PC-9 (cell line): ENCODE measurements around the gene SERPINE2. TPM values are rescaled to one million over a fixed set of nuclear protein-coding genes. Genes with fewer than 3 reads are reported as not detected.

Experiments
- BruUV-seq: library from RNA; stranded (reverse); fragments of 400-500 nt; replicated peaks from 2 replicates; lab custom pipeline; 2021; lab: Mats Ljungman, UMichigan
- CTCF ChIA-PET: fragments of 300-600 bp; sonication (Branson Sonifier 250); formaldehyde crosslinking; loops from one replicate; lab custom pipeline; 2022; ENCODE audit warnings: antibody characterized with exemption; lab: Charles Lee
- POLR2A ChIA-PET: fragments of 300-600 bp; sonication (Branson Sonifier 250); formaldehyde crosslinking; loops from one replicate; lab custom pipeline; 2022; ENCODE audit warnings: antibody characterized with exemption; ENCODE audit not compliant: unreplicated experiment; lab: Charles Lee
- DNase-seq, 2 experiments: peaks; one replicate each; pipeline versions ENCODE4 v3.0.0 to v3.0.0-alpha.2; 2015 to 2022; ENCODE audit warnings: mixed read lengths in 1 of 2
- H2AFZ ChIP-seq: fragments of 200-600 bp; sonication (generic); 2 replicates; pipeline ENCODE4 v1.8.1; 2017; ENCODE audit warnings: antibody characterized with exemption
- H3F3A ChIP-seq: fragments of 200-600 bp; sonication (generic); 2 replicates; pipeline ENCODE4 v1.8.1; 2017; ENCODE audit warnings: antibody characterized with exemption, mild to moderate bottlenecking, low read depth; ENCODE audit not compliant: insufficient read depth
- H3K27ac ChIP-seq: fragments of 200-600 bp; sonication (generic); 2 replicates; pipeline ENCODE4 v1.6.1; 2016; ENCODE audit warnings: mixed run types
- H3K27me3 ChIP-seq: fragments of 200-600 bp; sonication (generic); 2 replicates; pipeline ENCODE4 v1.6.1; 2016; ENCODE audit warnings: low read depth, mixed run types; ENCODE audit not compliant: insufficient read depth
- H3K36me3 ChIP-seq: fragments of 200-600 bp; sonication (generic); 2 replicates; pipeline ENCODE4 v1.6.1; 2016; ENCODE audit warnings: low read depth, mixed run types
- H3K4me1 ChIP-seq: fragments of 200-600 bp; sonication (generic); replicated peaks from 2 replicates; pipeline ENCODE4 v1.6.1; 2016; ENCODE audit warnings: mixed run types; ENCODE audit not compliant: insufficient read depth
- H3K4me2 ChIP-seq: fragments of 200-600 bp; sonication (generic); 2 replicates; pipeline ENCODE4 v1.6.1; 2017; ENCODE audit warnings: mixed run types
- H3K4me3 ChIP-seq: fragments of 200-600 bp; sonication (generic); 2 replicates; pipeline ENCODE4 v1.6.1; 2016; ENCODE audit warnings: mixed run types
- H3K79me2 ChIP-seq: fragments of 200-600 bp; sonication (generic); 2 replicates; pipeline ENCODE4 v1.6.1; 2017; ENCODE audit warnings: low read depth, mixed run types
- H3K9me2 ChIP-seq: fragments of 200-600 bp; sonication (generic); 2 replicates; pipeline ENCODE4 v1.8.1; 2017; ENCODE audit warnings: mild to moderate bottlenecking; ENCODE audit not compliant: insufficient read depth
- H3K9me3 ChIP-seq: fragments of 200-600 bp; sonication (generic); 2 replicates; pipeline ENCODE4 v1.8.1; 2016; ENCODE audit warnings: low read depth; ENCODE audit not compliant: insufficient read depth
- H4K20me1 ChIP-seq: fragments of 200-600 bp; sonication (generic); 2 replicates; pipeline ENCODE4 v1.8.1; 2017; ENCODE audit not compliant: insufficient read depth
- EZH2 ChIP-seq: fragments of 200-600 bp; sonication (generic); IDR thresholded peaks from 2 replicates; pipeline ENCODE4 v1.8.0; 2017; ENCODE audit warnings: antibody characterized with exemption, low read depth
- intact Hi-C: fragments of 100-400 bp; cut with micrococcal nuclease; formaldehyde crosslinking; loops from one replicate; pipeline ENCODE4 v1.10.0; 2022; ENCODE audit not compliant: unreplicated experiment
- total RNA-seq: library from RNA; stranded (reverse); gene quantifications from 2 replicates; pipeline ENCODE4 v1.2.3, GENCODE V29; 2021
- TF ChIP-seq, protein P1 (sequence below): fragments of 200-600 bp; sonication (generic); conservative IDR thresholded peaks from 2 replicates; pipeline ENCODE4 v1.6.1; 2017; ENCODE audit warnings: mixed run types, antibody characterized with exemption, mild to moderate bottlenecking, moderate library complexity

SERPINE2 gene
- total RNA-seq, 1 experiment from 2014 or later, result 110 TPM

DNA sequence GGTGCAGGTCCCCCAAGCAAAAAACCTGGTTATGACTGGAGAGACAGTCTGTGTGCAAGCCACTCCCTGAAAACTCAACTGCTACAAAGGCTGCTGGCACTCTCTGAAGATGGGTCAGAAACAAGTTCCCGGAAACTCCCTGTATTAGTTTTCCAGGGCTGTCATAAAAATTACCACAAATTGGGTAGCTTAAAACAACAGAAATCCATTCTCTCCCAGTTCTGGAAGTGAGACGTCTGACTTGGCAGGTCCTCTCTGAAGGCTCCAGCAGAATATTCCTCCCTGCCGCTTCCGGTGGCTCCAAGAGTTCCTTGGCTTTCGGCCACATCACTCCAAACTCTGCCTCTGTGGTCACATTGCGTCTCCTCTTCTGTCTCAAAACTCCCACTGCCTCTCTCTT, 30.1 kb upstream of the SERPINE2 start:
- BruUV-seq, result no TSS peak
- H3K4me2 ChIP-seq, result no peak overlapping the region
- intact Hi-C loops, result no loop called here
- ChIA-PET CTCF (no interaction called here), POLR2A (no interaction called here)
- H3F3A ChIP-seq, result no peaks in the 10 kb centered on the region
- no peaks in the 10 kb centered on the region for H4K20me1 ChIP-seq
- TF ChIP-seq, protein P1, sequence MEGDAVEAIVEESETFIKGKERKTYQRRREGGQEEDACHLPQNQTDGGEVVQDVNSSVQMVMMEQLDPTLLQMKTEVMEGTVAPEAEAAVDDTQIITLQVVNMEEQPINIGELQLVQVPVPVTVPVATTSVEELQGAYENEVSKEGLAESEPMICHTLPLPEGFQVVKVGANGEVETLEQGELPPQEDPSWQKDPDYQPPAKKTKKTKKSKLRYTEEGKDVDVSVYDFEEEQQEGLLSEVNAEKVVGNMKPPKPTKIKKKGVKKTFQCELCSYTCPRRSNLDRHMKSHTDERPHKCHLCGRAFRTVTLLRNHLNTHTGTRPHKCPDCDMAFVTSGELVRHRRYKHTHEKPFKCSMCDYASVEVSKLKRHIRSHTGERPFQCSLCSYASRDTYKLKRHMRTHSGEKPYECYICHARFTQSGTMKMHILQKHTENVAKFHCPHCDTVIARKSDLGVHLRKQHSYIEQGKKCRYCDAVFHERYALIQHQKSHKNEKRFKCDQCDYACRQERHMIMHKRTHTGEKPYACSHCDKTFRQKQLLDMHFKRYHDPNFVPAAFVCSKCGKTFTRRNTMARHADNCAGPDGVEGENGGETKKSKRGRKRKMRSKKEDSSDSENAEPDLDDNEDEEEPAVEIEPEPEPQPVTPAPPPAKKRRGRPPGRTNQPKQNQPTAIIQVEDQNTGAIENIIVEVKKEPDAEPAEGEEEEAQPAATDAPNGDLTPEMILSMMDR, result no peak
- no peak for TF ChIP-seq EZH2
- H3K9me2 ChIP-seq, result no peaks in the 10 kb centered on the region
- H3K9me3 ChIP-seq, result peaks cover 6% of the 10 kb centered on the region; the same call in 1 of the 2 replicates
- no peaks in the 10 kb centered on the region for H3K79me2 ChIP-seq
- no peak for DNase-seq
- no peaks in the 10 kb centered on the region for H3K4me1 ChIP-seq
- H3K27ac ChIP-seq, result no peak overlapping the region
- H3K36me3 ChIP-seq, result no peaks in the 10 kb centered on the region
- no peak overlapping the region for H2AFZ ChIP-seq
- H3K27me3 ChIP-seq, result no peaks in the 10 kb centered on the region
- H3K4me3 ChIP-seq, result no peak overlapping the region

DNA sequence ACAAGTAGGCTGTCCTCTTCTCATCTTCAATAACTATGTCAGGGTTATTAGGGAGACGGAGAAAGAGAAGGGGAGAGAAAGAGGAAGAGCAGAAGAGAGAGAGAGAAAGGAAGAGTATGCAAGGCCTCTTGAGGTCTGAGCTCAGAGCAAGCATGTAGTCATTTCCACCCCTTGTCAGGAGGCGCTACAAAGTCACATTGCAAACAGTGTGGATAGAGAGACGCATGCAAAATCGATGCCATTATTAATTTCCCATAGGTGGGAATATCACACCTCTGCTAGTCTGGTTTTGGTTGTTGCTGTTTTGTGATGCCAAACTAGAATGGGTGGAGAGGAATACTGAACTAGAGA, 24.2 kb upstream of the SERPINE2 start:
- CTCF ChIA-PET, result interaction anchor here (0.6 kb wide), 1 partner anchor 329 kb away, joined by 4 read pairs; no protein-coding TSS in a partner anchor
- no peaks in the 10 kb centered on the region for H3K9me2 ChIP-seq

DNA sequence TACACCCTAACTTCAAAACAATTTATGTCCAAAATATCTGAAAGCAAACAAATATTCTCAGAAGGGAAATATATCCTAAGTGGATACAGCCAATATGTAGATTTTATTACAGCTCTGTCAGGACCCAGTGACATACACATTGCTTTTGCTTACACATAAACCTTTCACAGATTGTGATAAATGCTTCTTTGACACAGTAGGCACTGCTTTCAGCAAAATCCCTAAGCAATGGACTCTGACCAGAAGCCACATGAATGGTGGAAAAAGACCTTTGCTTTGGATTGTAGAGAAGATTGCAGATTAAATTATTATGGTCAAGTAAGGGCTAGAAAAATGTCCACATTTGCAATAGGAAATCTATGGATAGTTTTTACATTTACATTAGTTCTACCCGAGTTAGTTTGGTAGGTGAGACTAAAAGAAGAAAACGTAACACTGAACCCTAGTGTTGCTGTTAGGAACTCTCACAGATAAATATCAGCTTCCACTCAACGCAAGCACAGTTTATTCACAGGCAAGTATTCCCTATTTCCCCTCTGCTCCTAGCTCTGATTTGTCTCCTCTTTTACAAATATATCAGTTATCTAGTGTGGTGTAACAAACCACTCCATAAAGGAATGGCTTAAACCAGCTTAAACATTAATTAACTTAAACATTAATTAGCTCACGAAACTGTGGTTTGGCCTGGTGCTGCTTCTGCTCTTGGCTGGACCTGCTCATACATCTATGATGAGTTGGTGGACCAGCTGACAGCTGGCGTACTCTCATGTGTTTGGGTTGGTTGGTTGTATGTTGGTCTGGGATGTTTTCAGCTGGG, 23.6 kb upstream of the SERPINE2 start:
- BruUV-seq, result no TSS peak
- Histone ChIP-seq H3K27ac (no peak overlapping the region), H3F3A (no peaks in the 10 kb centered on the region), H3K9me2 (no peaks in the 10 kb centered on the region), H3K4me1 (no peaks in the 10 kb centered on the region), H2AFZ (no peak overlapping the region), H3K79me2 (no peaks in the 10 kb centered on the region), H4K20me1 (no peaks in the 10 kb centered on the region), H3K27me3 (no peaks in the 10 kb centered on the region), H3K4me2 (no peak overlapping the region), H3K4me3 (no peak overlapping the region), H3K9me3 (peaks cover 7% of the 10 kb centered on the region), H3K36me3 (no peaks in the 10 kb centered on the region)
- CTCF ChIA-PET, result interaction anchor here (0.6 kb wide), 2 partner anchors 180 to 328 kb away, joined by 4 to 6 read pairs; no protein-coding TSS in a partner anchor
- POLR2A ChIA-PET, result interaction anchor here (0.6 kb wide), 2 partner anchors 20 to 23 kb away, joined by 6 to 11 read pairs; no protein-coding TSS in a partner anchor
- no peak for DNase-seq
- TF ChIP-seq, protein P1, result no peak
- no peak for TF ChIP-seq EZH2
- intact Hi-C loops, result no loop called here

More for the DNA sequence above, 24.2 kb upstream of the SERPINE2 start:
- H3K79me2 ChIP-seq, result no peaks in the 10 kb centered on the region
- H3K27me3 ChIP-seq, result no peaks in the 10 kb centered on the region
- H3F3A ChIP-seq, result no peaks in the 10 kb centered on the region
- BruUV-seq, result no TSS peak
- TF ChIP-seq EZH2, result no peak
- TF ChIP-seq, protein P1, result no peak
- intact Hi-C loops, result no loop called here
- peaks cover 3% of the 10 kb centered on the region; the same call in 1 of the 2 replicates for H3K9me3 ChIP-seq
- no peak for DNase-seq
- no peak overlapping the region for H2AFZ ChIP-seq
- H3K27ac ChIP-seq, result no peak overlapping the region
- POLR2A ChIA-PET, result no interaction called here
- no peak overlapping the region for H3K4me2 ChIP-seq
- H3K4me1 ChIP-seq, result no peaks in the 10 kb centered on the region
- H4K20me1 ChIP-seq, result no peaks in the 10 kb centered on the region
- no peak overlapping the region for H3K4me3 ChIP-seq
- H3K36me3 ChIP-seq, result no peaks in the 10 kb centered on the region
